Psoas muscle (tissue), 8 donors: Measurements from ENCODE around the gene EEF2K. TPM values are rescaled to one million over a fixed set of nuclear protein-coding genes. Genes with fewer than 3 reads are reported as not detected.

ENCODE experiments used
- ATAC-seq, 4 donors: fragments of 200-7000 bp; cut with Tn5 transposase; one replicate each; pipeline ENCODE4 v1.9.1; 2020; ENCODE audit warnings: moderate library complexity in 3 of 4, mild to moderate bottlenecking in 2 of 4
- DNase-seq, 2 donors: peaks; one replicate each; pipeline ENCODE4 v3.0.0-alpha.2; 2020
- H3K27ac ChIP-seq: fragments of 200-600 bp; one replicate; pipeline ENCODE4 v1.8.0; 2022
- H3K27me3 ChIP-seq, 3 donors: fragments of 200-600 bp in 1 of 3; one replicate each; pipeline versions ENCODE4 v1.6.1 to v1.8.0; 2013 to 2022; ENCODE audit warnings: low read length in 2 of 3, mild to moderate bottlenecking in 2 of 3, moderate library complexity in 1 of 3; ENCODE audit not compliant: insufficient read depth in 3 of 3
- H3K36me3 ChIP-seq, 2 donors: fragments of 200-600 bp in 1 of 2; one replicate each; pipeline versions ENCODE4 v1.6.1 to v1.8.0; 2013 to 2022; ENCODE audit warnings: low read depth in 1 of 2, mild to moderate bottlenecking in 1 of 2, moderate library complexity in 1 of 2; ENCODE audit not compliant: insufficient read depth in 1 of 2
- H3K4me1 ChIP-seq: fragments of 200-600 bp; one replicate; pipeline ENCODE4 v1.8.0; 2022
- H3K4me3 ChIP-seq: fragments of 200-600 bp; one replicate; pipeline ENCODE4 v1.8.0; 2022; ENCODE audit warnings: mild to moderate bottlenecking
- H3K9me3 ChIP-seq: fragments of 200-600 bp; one replicate; pipeline ENCODE4 v1.8.0; 2022
- CTCF ChIP-seq: fragments of 200-600 bp; IDR thresholded peaks from one replicate; pipeline ENCODE4 v1.8.0; 2022; ENCODE audit warnings: antibody characterized with exemption
- WGBS, 3 donors: extraction: QIAGEN DNeasy Blood & Tissue Kit; methylation state at CpG; one replicate each; pipeline versions ENCODE4 v1.1.6 to v1.1.7; 2013; 5-methylcytosine and 5-hydroxymethylcytosine counted together
- intact Hi-C, 2 donors: fragments of 100-400 bp; cut with DNase I; formaldehyde crosslinking; loops; one replicate each; pipeline versions ENCODE4 v1.11.0 to v1.14.2; 2022
- polyA plus RNA-seq, 3 donors: library from polyadenylated mRNA; stranded (reverse); fragments of 200-250 nt; gene quantifications; one replicate each; pipeline ENCODE4 v1.2.3, GENCODE V29; 2013
- total RNA-seq, 4 donors: library from RNA; stranded (reverse); fragmentation: NEBNext Ultra II Directional in 2 of 4; extraction: Animal tissue kit (Norgen Biotek cat#: 25700) in 2 of 4; gene quantifications; one replicate each; pipeline versions ENCODE4 v1.2.1 to v1.2.4, GENCODE V29; 2021 to 2023
- donor health status: healthy with polysubstance abuse.
- donor health status: DM: no; HTN: no; CAD: no; lungs with moderate emphysema.
- donor health status: Bipolar disorder and iron deficiency.
- donor health status: healthy.
- donor health status: DM: yes; HTN: yes; CAD: no.
- donor health status: DM: no; HTN: no; CAD: no.
- donor health status: DM: no; HTN: no; CAD: no.
- donor health status: DM: yes; HTN: yes; CAD: no.

Gene EEF2K
- total and polyA plus RNA-seq, 7 donors, result 13.0 to 47.0 (median 29.4) TPM

DNA sequence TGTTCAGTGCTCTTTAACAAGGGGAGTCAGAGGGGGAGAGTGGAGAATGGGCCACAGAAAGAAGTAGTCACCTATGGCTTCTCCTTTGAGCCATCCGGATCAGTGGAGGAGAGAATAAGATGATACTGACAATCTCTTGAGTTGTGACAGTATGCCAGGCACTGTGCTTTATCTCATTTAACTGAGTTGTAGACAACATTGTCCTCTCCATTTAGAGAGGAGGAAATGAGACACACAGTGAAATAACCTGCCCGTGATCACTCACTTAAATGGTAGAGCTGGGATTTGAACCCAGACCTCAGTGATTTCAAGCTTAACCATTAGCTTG, 17.8 kb upstream of the EEF2K start:
- ATAC-seq (no peak), DNase-seq (no peak)
- Histone ChIP-seq H3K4me1 (peaks cover 24% of the 10 kb centered on the region), H3K9me3 (no peaks in the 10 kb centered on the region), H3K27ac (no peak overlapping the region), H3K36me3 (no peaks in the 10 kb centered on the region), H3K27me3 (no peaks in the 10 kb centered on the region), H3K4me3 (no peak overlapping the region)
- TF ChIP-seq CTCF, result no peak
- intact Hi-C loops, result loop anchor here (5.0 to 10.0 kb wide), 4 partner anchors 101 to 236 kb away; partner anchors contain the start of genes UQCRC2 (in 2 of the 2) and PDZD9 (in 1 of the 2)
- 72 to 76% (median 75%) methylated on average over 2 of the region's 2 CpGs for WGBS, 3 donors

GRCh38 chr16:22188595-22189442, 17.3 kb upstream of the EEF2K start:
- H3K27ac ChIP-seq, result peak overlapping the region; percentile 90
- WGBS, 3 donors, result 27 to 32% (median 30%) methylated on average over 8 of the region's 8 CpGs
- peak; percentile 81 for TF ChIP-seq CTCF
- H3K27me3 ChIP-seq, result no peaks in the 10 kb centered on the region
- peaks cover 24% of the 10 kb centered on the region for H3K4me1 ChIP-seq
- no peak overlapping the region for H3K4me3 ChIP-seq
- intact Hi-C loops, result loop anchor here (5.0 to 10.0 kb wide), 4 partner anchors 102 to 237 kb away; partner anchors contain the start of genes UQCRC2 (in 2 of the 2) and PDZD9 (in 1 of the 2)
- DNase-seq (peak; percentile 51 to 74), ATAC-seq (no peak)
- H3K9me3 ChIP-seq, result no peaks in the 10 kb centered on the region
- H3K36me3 ChIP-seq, result no peaks in the 10 kb centered on the region

GRCh38 chr16:22189473-22190080, 16.5 kb upstream of the EEF2K start:
- H3K27me3 ChIP-seq, result no peaks in the 10 kb centered on the region
- peak overlapping the region; percentile 84 for H3K4me3 ChIP-seq
- DNase-seq (peak; percentile 65 to 81), ATAC-seq (no peak)
- intact Hi-C loops, result loop anchor here (5.0 to 10.0 kb wide), 4 partner anchors 102 to 237 kb away; partner anchors contain the start of genes UQCRC2 (in 2 of the 2) and PDZD9 (in 1 of the 2)
- H3K36me3 ChIP-seq, result no peaks in the 10 kb centered on the region
- peaks cover 24% of the 10 kb centered on the region for H3K4me1 ChIP-seq
- H3K27ac ChIP-seq, result peak overlapping the region; percentile 90
- H3K9me3 ChIP-seq, result no peaks in the 10 kb centered on the region
- TF ChIP-seq CTCF, result no peak
- WGBS, 3 donors, result 2 to 6% (median 2%) methylated on average over 17 to 18 of the region's 18 CpGs

DNA sequence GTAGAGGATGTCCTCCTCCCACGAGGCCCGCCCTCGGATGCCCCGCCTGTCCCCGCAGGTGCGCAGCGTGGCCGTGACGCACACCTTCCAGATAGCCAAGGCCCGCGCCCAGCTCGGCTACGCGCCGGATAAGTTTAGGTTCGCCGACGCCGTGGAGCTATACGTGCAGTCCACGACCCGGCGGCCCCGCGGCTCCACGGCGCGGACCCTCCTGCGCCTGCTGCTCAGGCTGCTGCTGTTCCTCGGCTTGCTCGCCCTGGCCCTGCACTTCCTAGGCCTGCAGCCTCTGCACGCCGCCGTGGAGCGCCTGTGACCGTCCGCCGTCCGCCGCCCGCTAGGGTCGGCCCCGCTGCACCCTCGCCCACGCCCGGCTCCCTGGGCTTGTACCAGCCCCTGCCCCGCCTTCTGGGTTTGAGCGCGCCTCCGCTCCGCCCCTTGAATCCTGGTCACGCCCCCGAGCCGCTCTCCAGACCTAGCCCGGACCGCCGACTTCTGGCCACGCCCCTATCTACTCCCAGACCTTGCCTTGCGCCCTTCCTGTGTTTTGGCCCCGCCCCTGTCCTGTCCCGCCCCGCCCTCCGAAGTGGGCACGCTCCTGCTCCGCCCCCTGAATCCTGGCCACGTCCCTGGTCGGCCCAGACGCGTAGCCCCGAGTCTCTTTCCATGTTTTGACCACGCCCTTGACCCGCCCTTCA, 15.8 kb upstream of the EEF2K start:
- no peak for TF ChIP-seq CTCF
- Histone ChIP-seq H3K27ac (peak overlapping the region; percentile 90), H3K4me3 (peak overlapping the region; percentile 84), H3K36me3 (no peaks in the 10 kb centered on the region), H3K27me3 (no peaks in the 10 kb centered on the region), H3K4me1 (peaks cover 27% of the 10 kb centered on the region), H3K9me3 (no peaks in the 10 kb centered on the region)
- 0% methylated on average over 68 to 72 of the region's 72 CpGs for WGBS, 3 donors
- peak; percentile 74 to 78 (median 76) for ATAC-seq
- intact Hi-C loops, result no loop called here
- DNase-seq, result peak in 1 of 2 donors; percentile 87
